Measurements from ENCODE around the gene DOCK9.

GRCh38 chr13:98837896-98838295, 140.0 kb downstream of the DOCK9 start:
- TF ChIP-seq POLR2AphosphoS5 (IDR thresholded peaks at IDR 0.05; ENCODE audit: insufficient read depth, low read depth, low read length) (no peak), CTCF (IDR thresholded peaks at IDR 0.05; ENCODE audit: extremely low read depth in 1 of 2, insufficient read depth in 1 of 2, low read depth in 1 of 2, low read length in 2 of 2) (no peak)
- TF ChIP-seq, protein P1, sequence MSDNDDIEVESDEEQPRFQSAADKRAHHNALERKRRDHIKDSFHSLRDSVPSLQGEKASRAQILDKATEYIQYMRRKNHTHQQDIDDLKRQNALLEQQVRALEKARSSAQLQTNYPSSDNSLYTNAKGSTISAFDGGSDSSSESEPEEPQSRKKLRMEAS (IDR thresholded peaks at IDR 0.05; ENCODE audit: insufficient read depth, insufficient read length) = no peak

Measured in endothelial cell of umbilical vein (primary cell).